LoVo (cell line): Measurements from ENCODE around the gene SVOPL.
"Not testable (repeated sequence)": the region's sequence is repeated elsewhere in the genome, so short reads cannot be mapped to it uniquely, and the experiment has no call there.

Experiments used
- DNase-seq: peaks from one replicate; pipeline ENCODE4 v3.0.0-alpha.2; 2016; ENCODE audit warnings: low spot score

SVOPL gene

DNA sequence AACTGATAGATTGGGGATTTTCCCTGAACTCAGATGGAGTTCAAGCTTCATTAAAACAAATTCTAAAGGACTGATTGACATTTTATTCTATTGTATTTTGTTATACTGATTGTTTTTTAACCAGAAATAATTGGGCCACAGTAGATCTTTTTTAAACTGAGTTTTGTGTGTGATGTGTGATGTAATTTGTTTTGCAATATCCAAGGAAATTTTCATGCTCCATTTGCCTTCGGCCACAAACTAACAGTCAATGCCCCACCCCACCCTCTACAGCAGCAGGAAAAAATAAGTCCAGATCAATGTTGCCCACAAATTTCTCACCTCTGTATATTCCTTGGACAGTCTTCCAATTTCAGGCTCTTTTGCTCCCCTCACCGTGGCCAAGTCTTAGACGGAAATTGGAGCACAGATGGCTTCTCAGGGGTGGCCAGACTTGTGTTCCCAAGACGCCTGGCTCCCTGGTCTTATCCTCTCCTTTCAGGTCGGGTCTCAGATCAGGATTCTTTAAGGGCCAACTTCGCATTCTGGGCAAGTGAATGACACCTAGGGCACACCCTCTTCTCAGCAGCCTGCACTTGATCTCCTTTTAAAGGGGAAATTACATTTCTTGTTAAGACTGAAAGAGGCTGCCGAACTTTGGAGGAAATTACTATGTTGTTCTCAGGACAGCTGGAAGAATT lies at the start of gene SVOPL:
Gene SVOPL (minus strand): TSS at position 506 of the 680 bp plus-strand sequence. CDS start 22,317 bp downstream, outside the sequence.
- no peak for DNase-seq

DNA sequence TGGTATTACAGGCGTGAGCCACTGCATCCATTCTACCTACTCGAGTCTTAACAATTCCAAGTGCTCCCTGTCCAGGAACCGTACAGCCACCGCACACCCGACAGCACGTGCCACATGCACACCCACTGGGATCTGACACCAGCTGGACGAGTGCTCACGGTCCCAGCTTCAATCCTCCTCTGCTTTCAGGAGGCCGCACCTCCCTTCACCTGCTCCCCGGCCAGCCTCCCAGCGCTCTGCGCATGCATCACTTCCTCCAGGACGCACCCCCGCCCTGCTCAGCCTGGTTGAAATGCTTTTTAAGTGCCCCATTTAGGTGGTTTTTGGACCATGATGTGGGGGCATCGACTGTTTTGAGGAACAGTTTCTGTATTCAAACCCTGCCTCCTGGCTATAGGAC lies 49.3 kb upstream of the SVOPL start:
- no peak for DNase-seq

GRCh38 chr7:138749960-138750359 lies 48.8 kb upstream of the SVOPL start:
- DNase-seq = no peak

DNA sequence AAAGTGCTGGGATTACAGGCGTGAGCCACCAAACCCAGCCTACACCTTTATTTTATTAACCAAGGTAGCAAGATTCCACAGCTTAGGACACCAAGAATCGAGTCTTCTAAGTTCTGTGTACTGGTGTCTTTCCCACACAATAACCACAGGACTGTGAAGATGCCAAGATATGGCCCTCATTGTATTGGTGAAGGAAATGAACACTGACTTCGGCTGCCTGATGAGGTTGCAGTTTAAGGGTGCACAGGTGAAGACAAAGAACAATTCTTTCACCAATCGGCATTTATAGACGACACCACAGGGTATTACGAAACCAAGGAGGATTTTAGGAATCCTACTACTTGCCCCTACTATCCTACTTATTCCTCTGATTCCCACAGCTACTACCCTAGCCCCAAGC lies 47.5 kb upstream of the SVOPL start:
- no peak for DNase-seq

- DNase-seq = no peak
These were observed 44.9 kb upstream of the SVOPL start for GRCh38 chr7:138746073-138746472.

GRCh38 chr7:138745189-138745588 lies 44.0 kb upstream of the SVOPL start:
- DNase-seq = no peak

- no peak for DNase-seq
These were observed 40.2 kb upstream of the SVOPL start for GRCh38 chr7:138741453-138741735.

GRCh38 chr7:138739859-138740258 lies 38.7 kb upstream of the SVOPL start:
- no peak for DNase-seq

DNA sequence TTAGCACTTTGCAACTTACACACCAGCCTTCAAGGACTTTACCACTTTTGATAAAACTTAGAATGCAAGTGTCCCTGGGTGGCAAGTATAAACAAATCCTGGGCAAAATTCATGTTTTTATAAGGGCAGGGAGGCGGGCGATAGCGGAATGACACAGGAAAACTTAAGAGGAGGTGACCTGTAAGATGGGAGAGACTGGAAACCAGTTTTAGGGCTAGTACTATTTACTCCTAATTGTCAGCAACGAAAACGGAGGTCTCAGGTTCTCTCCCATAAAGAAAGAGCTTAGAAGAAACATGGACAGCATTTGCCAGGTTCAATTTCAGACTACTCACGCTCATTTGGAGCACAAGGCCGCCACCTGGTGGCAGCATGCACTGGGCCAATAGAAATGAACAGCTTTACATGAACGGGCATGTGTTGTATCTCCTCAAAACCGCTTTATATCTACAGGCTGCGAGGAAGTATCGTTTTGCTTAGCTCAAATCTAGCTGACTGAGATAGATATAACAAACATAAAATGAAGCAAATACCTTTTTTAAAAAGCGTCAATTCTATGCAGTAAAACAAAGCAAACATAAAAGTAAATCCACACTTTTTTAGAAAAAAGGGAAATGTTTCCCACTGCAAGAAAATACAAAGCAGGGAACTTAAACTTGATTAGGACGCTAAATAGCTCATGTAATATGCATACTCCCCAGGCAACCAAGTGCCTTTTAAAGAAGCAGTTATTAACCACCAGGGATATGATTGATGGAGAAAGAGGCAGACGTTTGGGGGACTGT lies 37.6 kb upstream of the SVOPL start:
- peak; percentile 90 for DNase-seq

DNA sequence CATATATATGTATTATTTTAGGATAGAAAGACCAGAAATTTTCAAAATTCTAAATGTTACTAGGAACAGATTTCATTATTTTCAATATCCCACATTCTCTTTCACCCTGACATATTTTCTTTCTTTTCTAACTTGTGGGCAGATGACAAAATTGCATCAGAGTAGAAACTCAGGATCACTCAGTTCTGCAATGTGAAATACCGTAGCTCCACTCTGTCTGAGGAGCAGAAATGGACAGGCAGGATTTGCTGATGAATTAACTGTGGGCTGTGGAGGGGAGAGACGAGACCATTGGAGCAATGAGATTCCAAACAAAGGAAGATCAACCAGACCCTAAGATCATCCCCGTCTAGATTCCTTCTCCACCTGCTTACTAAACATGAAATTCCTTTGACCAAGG lies 37.0 kb upstream of the SVOPL start:
- DNase-seq = no peak

DNA sequence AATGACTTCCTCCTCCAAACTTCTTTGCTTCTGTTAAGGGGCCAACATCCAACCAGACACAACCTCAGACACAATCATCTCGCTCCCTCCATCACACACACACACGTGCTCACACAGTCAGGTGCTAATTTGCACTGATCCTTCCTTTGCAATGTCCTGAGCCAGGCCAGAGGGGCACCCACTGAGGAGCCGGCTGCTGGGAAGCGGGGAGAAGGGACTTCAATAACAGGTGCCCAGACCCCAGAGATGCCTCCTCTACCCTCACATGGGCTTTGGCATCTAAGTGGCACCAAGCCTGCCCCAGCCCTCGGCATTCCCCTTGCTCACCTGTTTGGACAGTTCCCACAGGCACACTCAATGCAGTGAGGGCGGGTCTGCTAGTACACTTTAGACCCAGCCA lies 34.2 kb upstream of the SVOPL start:
- DNase-seq = no peak

DNA sequence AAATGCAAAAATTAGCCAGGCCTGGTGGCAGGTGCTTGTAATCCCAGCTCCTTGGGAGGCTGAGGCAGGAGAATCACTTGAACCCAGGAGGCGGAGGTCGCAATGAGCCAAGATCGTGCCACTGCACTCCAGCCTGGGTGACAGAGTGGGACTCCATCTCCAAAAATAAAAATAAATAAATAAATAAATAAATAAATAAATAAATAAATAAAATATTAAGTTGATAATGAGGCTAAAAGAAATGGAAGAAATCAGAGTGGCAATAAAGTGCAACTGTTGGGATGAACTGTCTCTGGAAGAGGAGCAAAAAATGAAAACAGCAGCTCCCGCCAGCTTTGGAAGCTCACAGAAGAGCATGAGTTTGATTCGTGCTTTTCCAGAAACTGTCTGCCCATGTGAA lies 30.6 kb upstream of the SVOPL start:
- not testable (repeated sequence) for DNase-seq

- no peak for DNase-seq
These were observed 28.3 kb upstream of the SVOPL start for GRCh38 chr7:138729444-138729843.

DNA sequence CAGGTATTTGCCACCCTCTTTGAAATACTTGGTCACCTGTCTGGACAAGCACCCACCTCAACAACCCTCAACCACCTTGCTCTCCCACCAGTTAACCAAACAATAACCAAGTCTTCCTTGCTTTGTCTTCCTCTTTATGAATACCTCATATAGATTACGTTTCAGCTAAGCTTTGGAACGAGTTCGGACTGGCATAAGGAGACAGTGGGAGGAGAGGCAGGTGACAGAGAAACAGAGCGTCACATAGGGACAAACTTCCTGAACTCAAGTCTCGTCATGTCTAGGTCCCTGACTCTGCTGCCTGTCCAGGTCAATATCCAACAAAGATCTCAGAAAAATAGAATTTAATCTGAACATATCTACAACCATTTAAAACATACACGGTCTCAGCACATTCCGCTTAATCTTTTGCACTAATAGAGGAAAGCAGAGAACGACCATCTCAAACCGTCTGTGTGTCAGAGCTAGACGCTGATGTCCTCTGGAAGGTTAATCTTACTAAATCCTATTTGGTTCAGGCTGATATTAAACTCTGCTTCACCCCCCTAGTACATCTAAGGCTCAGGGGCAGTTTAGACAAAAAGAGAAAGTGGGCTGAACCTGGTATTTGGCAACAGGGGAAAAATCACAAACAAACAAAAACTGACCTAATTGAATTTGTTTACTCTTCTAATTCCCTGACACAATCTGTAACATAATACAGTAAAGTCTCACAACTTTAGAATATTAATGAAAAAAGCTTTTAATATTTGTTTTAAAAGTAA lies 26.4 kb upstream of the SVOPL start:
- DNase-seq = no peak

DNA sequence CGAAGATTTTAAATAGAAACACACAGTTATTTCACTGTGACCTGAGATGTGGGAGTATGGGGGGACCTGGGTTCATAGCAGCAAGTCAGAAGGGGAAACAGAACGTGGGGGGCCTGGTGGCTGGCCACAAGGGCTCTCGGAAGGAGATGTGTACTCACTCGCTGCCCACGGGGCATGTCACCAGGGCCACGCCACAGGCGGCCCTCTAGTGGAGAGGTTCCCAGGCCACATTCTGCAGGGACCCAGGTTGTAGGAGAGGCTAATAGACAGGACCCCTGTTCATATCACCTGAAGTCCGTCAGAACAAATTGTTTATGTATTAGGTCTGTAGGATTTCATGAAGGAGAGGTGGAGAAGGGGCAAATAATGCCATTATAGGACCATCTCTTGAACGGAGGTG lies 25.1 kb upstream of the SVOPL start:
- DNase-seq = no peak

DNA sequence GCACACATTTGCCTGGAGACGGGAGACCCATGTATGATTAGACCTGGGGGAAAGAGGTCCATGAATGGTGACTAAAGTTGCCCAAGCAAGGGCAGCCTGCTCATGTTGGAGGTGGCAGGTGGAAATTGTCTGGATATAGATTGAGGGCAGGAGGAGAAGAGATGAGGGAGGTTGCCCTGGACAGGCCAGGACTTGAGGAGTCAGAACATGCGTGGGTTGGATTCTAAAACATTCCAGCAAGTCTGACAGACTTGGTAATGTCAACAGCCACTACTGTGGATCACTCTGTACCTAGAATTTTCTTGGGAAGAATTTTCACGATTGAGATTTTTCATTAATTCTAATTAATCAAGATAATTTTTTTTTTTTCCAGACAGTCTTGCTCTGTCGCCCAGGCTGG lies 19.1 kb upstream of the SVOPL start:
- no peak for DNase-seq

DNA sequence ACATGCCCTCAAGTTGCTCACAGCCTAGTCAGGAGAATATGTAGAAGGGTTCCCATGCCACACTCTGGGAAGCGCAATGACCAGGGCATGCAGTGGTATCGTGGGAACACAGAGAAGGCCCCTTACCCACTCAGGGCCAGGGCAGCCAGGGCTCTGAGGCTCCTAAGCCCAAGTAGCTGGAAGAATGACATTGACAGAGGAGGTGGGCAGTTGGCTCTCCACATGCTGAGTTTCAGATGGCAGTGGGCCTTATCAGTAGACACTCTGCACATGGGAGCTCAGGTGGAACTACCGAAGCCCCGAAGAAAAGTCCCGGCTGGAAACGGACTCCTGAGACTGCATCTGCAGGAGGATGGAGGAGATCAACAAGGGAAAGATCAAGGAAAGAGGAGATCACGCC lies 15.7 kb upstream of the SVOPL start:
- no peak for DNase-seq

DNA sequence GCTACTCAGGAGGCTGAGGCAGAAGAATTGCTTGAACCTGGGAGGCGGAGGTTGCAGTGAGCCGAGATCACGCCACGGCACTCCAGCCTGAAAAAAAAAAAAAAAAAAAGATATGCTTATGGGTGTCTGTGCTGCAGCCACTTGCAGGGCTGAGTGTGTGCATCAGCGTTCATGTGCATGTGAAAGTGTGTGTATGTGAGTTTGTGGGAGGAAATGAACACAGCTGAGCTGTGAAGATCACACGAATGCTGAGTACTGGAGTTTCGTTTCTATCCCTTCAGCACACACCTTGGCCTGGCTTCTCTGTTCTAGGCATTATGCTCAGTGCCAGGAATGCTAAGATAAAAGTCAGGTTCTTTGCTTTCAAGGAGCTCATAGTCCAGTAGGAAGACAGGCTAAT lies 12.0 kb upstream of the SVOPL start:
- DNase-seq = no peak

GRCh38 chr7:138712652-138713051 lies 11.5 kb upstream of the SVOPL start:
- DNase-seq = no peak

DNA sequence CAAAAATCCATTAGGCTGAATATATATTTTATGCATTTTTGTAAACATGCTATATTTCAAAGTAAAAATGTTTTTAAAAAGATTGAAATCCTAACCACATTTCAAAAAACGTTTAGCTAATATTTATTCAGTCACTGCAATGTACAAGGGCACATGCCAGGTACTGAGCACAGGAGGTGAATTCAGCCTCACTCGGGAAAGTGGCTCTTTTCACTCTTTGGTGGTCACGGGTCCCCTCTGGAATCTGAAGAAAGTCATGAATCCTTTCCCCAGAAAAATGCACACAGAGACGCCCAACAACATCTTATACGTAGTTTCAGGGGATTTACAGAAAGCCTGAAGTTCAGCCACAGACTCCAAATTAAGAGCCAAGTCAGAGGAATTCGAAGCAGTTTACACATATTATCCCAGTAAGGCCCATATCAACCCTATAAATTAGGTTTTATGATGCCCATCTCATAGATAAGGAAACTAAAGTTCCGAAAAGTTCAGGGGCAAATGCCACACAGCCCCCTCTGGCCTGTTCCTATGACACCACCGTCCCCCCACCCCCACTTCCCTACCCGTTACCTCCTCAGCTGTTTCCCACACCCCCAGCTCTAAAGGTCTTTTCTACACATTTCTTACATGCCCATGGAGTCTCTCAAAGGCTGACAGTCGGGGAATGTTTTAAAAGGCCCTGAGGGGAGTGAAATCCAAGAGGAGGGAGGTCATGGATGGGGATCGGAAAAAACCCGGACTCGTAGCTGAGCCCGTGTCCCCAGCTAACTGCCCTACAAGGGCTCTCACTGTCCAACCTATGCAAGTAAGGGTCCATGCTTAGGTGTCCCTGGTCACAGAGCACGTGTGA lies 9.6 kb upstream of the SVOPL start:
- no peak for DNase-seq

- no peak for DNase-seq
These were observed 4.0 kb upstream of the SVOPL start for GRCh38 chr7:138705167-138705566.

- no peak for DNase-seq
These were observed 368 bp upstream of the SVOPL start for GRCh38 chr7:138701537-138701923.
